Lower lobe of right lung (tissue), 2 donors: Measurements from ENCODE around the gene EPS8L3. TPM values are rescaled to one million over a fixed set of nuclear protein-coding genes. Genes with fewer than 3 reads are reported as not detected.
"Not testable (repeated sequence)": the region's sequence is repeated elsewhere in the genome, so short reads cannot be mapped to it uniquely, and the experiment has no call there.

Source experiments
- ATAC-seq, 2 donors: fragments of 200-7000 bp; cut with Tn5 transposase; one replicate each; pipeline ENCODE4 v1.9.1; 2020 to 2022; ENCODE audit warnings: mild to moderate bottlenecking in 2 of 2, moderate library complexity in 2 of 2
- DNase-seq: peaks from one replicate; pipeline ENCODE4 v3.0.0-alpha.2; 2020
- H3K27ac ChIP-seq: fragments of 200-600 bp; one replicate; pipeline ENCODE4 v1.8.0; 2022
- H3K27me3 ChIP-seq: fragments of 200-600 bp; one replicate; pipeline ENCODE4 v1.8.0; 2022; ENCODE audit warnings: low read depth
- H3K36me3 ChIP-seq: fragments of 200-600 bp; one replicate; pipeline ENCODE4 v1.8.0; 2022; ENCODE audit warnings: mild to moderate bottlenecking
- H3K4me1 ChIP-seq: fragments of 200-600 bp; one replicate; pipeline ENCODE4 v1.8.0; 2022
- H3K4me3 ChIP-seq: fragments of 200-600 bp; one replicate; pipeline ENCODE4 v1.8.0; 2022; ENCODE audit warnings: mild to moderate bottlenecking
- H3K9me3 ChIP-seq: fragments of 200-600 bp; one replicate; pipeline ENCODE4 v1.8.0; 2022
- intact Hi-C: fragments of 100-400 bp; cut with DNase I; formaldehyde crosslinking; loops from one replicate; pipeline ENCODE4 v1.11.0; 2022
- total RNA-seq: library from RNA; stranded (reverse); fragmentation: NEBNext Ultra II Directional; extraction: Animal tissue kit (Norgen Biotek cat#: 25700); gene quantifications from one replicate; pipeline ENCODE4 v1.2.1, GENCODE V29; 2021
- TF ChIP-seq, protein P1 (sequence below): fragments of 200-600 bp; IDR thresholded peaks from one replicate; pipeline ENCODE4 v1.8.0; 2022; ENCODE audit warnings: antibody characterized with exemption, mild to moderate bottlenecking
- donor health status: DM: no; HTN: yes; CAD: no; lungs with severe emphysema.

EPS8L3 gene
- total RNA-seq, 1 donor from 2014 or later: not detected

DNA sequence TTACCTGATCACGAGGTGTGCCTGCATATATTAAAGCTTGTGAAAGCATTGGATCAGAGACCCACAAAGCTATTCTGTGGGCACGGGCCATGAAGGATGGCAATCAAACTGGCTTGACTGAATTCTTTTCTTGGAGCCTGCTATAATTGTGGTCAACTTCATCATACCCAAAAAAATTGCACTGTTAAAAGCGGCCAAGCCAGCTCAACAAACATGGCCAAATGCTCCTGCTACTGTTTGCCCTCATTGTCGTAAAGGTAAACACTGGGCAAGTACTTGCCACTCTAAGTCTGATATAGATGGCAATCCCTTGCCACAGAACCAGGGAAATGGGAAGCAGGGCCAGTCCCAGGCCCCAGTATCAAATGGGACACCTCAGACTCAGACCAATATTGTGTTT, 58.3 kb downstream of the EPS8L3 start:
- H3K9me3 ChIP-seq: peaks cover 9% of the 10 kb centered on the region
- no peaks in the 10 kb centered on the region for H3K36me3 ChIP-seq
- no peak overlapping the region for H3K4me3 ChIP-seq
- H3K27me3 ChIP-seq: no peaks in the 10 kb centered on the region
- H3K4me1 ChIP-seq: no peaks in the 10 kb centered on the region
- TF ChIP-seq, protein P1, sequence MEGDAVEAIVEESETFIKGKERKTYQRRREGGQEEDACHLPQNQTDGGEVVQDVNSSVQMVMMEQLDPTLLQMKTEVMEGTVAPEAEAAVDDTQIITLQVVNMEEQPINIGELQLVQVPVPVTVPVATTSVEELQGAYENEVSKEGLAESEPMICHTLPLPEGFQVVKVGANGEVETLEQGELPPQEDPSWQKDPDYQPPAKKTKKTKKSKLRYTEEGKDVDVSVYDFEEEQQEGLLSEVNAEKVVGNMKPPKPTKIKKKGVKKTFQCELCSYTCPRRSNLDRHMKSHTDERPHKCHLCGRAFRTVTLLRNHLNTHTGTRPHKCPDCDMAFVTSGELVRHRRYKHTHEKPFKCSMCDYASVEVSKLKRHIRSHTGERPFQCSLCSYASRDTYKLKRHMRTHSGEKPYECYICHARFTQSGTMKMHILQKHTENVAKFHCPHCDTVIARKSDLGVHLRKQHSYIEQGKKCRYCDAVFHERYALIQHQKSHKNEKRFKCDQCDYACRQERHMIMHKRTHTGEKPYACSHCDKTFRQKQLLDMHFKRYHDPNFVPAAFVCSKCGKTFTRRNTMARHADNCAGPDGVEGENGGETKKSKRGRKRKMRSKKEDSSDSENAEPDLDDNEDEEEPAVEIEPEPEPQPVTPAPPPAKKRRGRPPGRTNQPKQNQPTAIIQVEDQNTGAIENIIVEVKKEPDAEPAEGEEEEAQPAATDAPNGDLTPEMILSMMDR: no peak
- no peak overlapping the region for H3K27ac ChIP-seq
- DNase-seq (no peak), ATAC-seq (no peak)
- intact Hi-C loops: no loop called here

DNA sequence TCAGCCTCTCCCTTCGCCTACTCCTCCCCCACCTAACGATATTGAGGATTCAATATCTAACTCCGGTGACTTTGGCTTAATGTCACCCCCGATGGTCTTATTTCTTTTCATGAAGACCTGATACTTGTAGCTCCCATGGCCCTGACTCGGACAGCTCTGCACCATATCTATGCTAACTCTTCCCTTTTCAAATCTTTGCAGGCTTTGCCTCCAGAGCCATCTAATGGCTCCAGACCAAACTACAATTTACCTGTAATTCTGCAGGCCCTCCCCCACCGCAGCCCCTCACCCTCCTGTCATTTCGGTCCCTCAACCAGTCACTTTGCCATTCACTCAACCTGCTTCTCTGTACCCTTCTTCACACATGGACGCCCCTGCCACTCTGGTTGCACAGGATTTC, 59.5 kb downstream of the EPS8L3 start:
- H3K4me3 ChIP-seq: no peak overlapping the region
- peaks cover 5% of the 10 kb centered on the region for H3K9me3 ChIP-seq
- H3K36me3 ChIP-seq: no peaks in the 10 kb centered on the region
- no peaks in the 10 kb centered on the region for H3K4me1 ChIP-seq
- intact Hi-C loops: no loop called here
- no peak for DNase-seq
- no peaks in the 10 kb centered on the region for H3K27me3 ChIP-seq
- no peak overlapping the region for H3K27ac ChIP-seq
- ATAC-seq: no peak
- TF ChIP-seq, protein P1: no peak

DNA sequence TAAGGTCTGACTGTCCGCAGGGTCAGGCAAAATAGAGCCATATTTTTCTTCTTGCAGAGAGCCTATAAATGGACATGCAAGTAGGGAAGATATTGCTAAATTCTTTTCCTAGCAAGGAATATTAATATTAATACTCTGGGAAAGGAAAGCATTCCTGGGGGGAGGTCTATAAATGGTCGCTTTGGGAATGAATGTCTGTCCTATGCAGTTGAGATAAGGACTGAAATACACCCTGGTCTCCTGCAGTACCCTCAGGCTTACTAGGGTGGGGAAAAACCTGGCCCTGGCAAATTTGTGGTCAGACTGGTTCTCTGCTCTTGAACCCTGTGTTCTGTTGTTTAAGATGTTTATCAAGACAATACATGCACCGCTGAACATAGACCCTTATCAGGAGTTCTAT, 60.8 kb downstream of the EPS8L3 start:
- H3K4me3 ChIP-seq, H3K9me3 ChIP-seq, H3K4me1 ChIP-seq, intact Hi-C loops, H3K27me3 ChIP-seq, DNase-seq, ATAC-seq, H3K27ac ChIP-seq, H3K36me3 ChIP-seq: not testable (repeated sequence)

Other genes starting within 250 kb of the EPS8L3 start
- not detected for gene GPR61, start 224.1 kb downstream of the EPS8L3 start, total RNA-seq
- gene GNAI3, start 215.3 kb downstream of the EPS8L3 start, total RNA-seq: 6.7 TPM
- not detected for gene GNAT2, start 144.3 kb downstream of the EPS8L3 start, total RNA-seq
- 55.9 TPM for gene AMPD2, start 144.1 kb downstream of the EPS8L3 start, total RNA-seq
- 15.7 TPM for gene GSTM4, start 107.8 kb downstream of the EPS8L3 start, total RNA-seq
- gene GSTM2, start 95.9 kb downstream of the EPS8L3 start, total RNA-seq: 35.7 TPM
- gene GSTM1, start 76.1 kb downstream of the EPS8L3 start, total RNA-seq: not detected
- 11.7 TPM for gene GSTM5, start 51.7 kb downstream of the EPS8L3 start, total RNA-seq
- gene GSTM3, start 22.9 kb downstream of the EPS8L3 start, total RNA-seq: 18.5 TPM
- gene CSF1, start 146.9 kb upstream of the EPS8L3 start, total RNA-seq: 64.3 TPM
- gene AHCYL1, start 220.8 kb upstream of the EPS8L3 start, total RNA-seq: 83.9 TPM